ENCODE results near the gene SLC22A6. TPM values are rescaled to one million over a fixed set of nuclear protein-coding genes. Genes with fewer than 3 reads are reported as not detected.

Gene SLC22A6
- total RNA-seq, 2 donors from 2014 or later: not detected

- Mint-ChIP-seq H3K27ac (no peak overlapping the region), H3K36me3 (ENCODE audit: insufficient read depth in 2 of 2) (peaks cover 6% of the 10 kb centered on the region in 2 donors), H3K4me1 (ENCODE audit: low read depth) (no peaks in the 10 kb centered on the region), H3K27me3 (ENCODE audit: low read depth) (peaks cover 31% of the 10 kb centered on the region), H3K9me3 (peaks cover 3 to 8% of the 10 kb centered on the region in 2 donors), H3K4me3 (no peak overlapping the region)
- ATAC-seq (replicated peaks in 1 of 2) (no peak), DNase-seq (no peak)
Measured at GRCh38 chr11:62933750-62934495, 50.8 kb downstream of the SLC22A6 start.

- H3K27me3 Mint-ChIP-seq (ENCODE audit: low read depth): peaks cover 38% of the 10 kb centered on the region
- H3K4me1 Mint-ChIP-seq (ENCODE audit: low read depth): no peaks in the 10 kb centered on the region
- no peak overlapping the region for H3K4me3 Mint-ChIP-seq
- ATAC-seq (replicated peaks in 1 of 2): no peak
- H3K9me3 Mint-ChIP-seq: peaks cover 3 to 8% of the 10 kb centered on the region in 2 donors
- H3K36me3 Mint-ChIP-seq (ENCODE audit: insufficient read depth in 2 of 2): peaks cover 6% of the 10 kb centered on the region in 2 donors
- no peak for DNase-seq
- H3K27ac Mint-ChIP-seq: no peak overlapping the region
Measured at GRCh38 chr11:62933285-62933684, 51.5 kb downstream of the SLC22A6 start.

- Mint-ChIP-seq H3K9me3 (no peaks in the 10 kb centered on the region), H3K27ac (no peak overlapping the region), H3K36me3 (ENCODE audit: insufficient read depth in 2 of 2) (no peaks in the 10 kb centered on the region), H3K4me3 (no peak overlapping the region), H3K27me3 (ENCODE audit: low read depth) (peaks cover 49% of the 10 kb centered on the region), H3K4me1 (ENCODE audit: low read depth) (no peaks in the 10 kb centered on the region)
- no peak for DNase-seq
- no peak for ATAC-seq (replicated peaks in 1 of 2)
Measured at GRCh38 chr11:62931499-62932278, 53.1 kb downstream of the SLC22A6 start.

DNA sequence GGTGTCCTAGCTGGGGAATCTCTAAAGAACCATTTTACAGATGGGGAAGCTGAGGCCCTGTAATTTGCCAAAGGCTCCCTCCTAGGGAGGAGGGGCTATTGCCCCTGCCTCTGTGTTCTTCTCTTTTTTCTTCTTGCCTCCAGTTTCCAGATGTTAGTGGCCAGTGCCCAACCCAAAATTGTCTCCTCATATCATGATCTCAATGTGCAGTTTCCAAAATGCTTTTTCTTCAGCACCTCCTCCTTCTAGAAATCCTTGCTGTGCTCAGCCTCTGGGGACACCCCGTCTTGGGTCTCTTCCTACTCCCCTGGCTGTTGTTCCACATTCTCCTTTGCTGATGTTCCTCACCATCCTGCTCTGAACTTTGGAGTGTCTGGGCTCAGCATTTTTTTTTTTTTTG is 54.1 kb downstream of the SLC22A6 start:
- H3K36me3 Mint-ChIP-seq (ENCODE audit: insufficient read depth in 2 of 2): no peaks in the 10 kb centered on the region
- DNase-seq (no peak), ATAC-seq (replicated peaks in 1 of 2) (no peak)
- H3K27ac Mint-ChIP-seq: no peak overlapping the region
- peaks cover 58% of the 10 kb centered on the region for H3K27me3 Mint-ChIP-seq (ENCODE audit: low read depth)
- no peaks in the 10 kb centered on the region for H3K9me3 Mint-ChIP-seq
- H3K4me1 Mint-ChIP-seq (ENCODE audit: low read depth): peaks cover 9% of the 10 kb centered on the region
- H3K4me3 Mint-ChIP-seq: no peak overlapping the region

DNA sequence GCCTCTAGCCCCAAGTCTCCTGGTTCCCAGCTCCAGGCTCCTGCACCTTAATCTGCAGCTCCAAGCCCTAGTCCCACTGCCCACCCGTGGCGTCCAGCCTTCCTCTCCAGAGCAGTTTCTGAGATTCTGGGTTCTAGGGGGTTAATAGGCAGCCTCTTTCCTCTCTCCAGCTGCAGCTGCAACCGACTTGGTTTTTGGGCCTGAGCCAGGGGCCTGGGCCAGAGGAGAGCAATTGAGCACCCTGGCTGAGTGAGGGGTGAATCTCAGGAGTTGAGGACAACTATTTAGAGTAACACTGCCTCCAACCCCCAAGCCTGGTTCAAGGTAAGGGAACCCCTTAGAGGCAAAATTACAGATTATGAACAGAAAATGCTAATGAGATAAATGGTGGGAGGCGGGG is 54.6 kb downstream of the SLC22A6 start:
- Mint-ChIP-seq H3K27me3 (ENCODE audit: low read depth) (peaks cover 63% of the 10 kb centered on the region), H3K36me3 (ENCODE audit: insufficient read depth in 2 of 2) (no peaks in the 10 kb centered on the region), H3K4me1 (ENCODE audit: low read depth) (peaks cover 14% of the 10 kb centered on the region), H3K4me3 (no peak overlapping the region), H3K9me3 (no peaks in the 10 kb centered on the region), H3K27ac (no peak overlapping the region)
- DNase-seq: no peak
- no peak for ATAC-seq (replicated peaks in 1 of 2)

DNA sequence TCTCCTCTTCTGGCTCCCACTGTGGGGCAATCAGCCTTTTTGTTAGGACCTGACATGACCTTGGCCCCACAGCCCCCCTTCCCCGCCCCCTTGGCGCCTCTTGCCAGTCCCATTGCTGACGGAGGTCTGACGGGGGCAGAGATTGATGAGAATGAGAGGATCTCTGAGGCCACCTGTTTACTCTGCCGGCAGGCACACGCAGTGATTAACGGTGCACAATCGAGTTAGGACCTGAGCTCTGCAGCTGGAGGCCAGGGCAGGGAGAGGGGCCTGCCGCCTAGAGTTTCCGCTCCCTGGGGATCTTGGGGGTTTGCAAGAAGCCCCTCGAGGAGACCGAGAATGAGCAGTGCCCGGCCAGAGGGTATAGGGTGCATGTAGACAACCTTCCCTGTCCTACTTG is 56.8 kb downstream of the SLC22A6 start:
- DNase-seq (no peak), ATAC-seq (replicated peaks in 1 of 2) (no peak)
- Mint-ChIP-seq H3K36me3 (ENCODE audit: insufficient read depth in 2 of 2) (no peaks in the 10 kb centered on the region), H3K27ac (no peak overlapping the region), H3K27me3 (ENCODE audit: low read depth) (peaks cover 78% of the 10 kb centered on the region), H3K4me3 (no peak overlapping the region), H3K4me1 (ENCODE audit: low read depth) (peaks cover 26% of the 10 kb centered on the region), H3K9me3 (no peaks in the 10 kb centered on the region)

DNA sequence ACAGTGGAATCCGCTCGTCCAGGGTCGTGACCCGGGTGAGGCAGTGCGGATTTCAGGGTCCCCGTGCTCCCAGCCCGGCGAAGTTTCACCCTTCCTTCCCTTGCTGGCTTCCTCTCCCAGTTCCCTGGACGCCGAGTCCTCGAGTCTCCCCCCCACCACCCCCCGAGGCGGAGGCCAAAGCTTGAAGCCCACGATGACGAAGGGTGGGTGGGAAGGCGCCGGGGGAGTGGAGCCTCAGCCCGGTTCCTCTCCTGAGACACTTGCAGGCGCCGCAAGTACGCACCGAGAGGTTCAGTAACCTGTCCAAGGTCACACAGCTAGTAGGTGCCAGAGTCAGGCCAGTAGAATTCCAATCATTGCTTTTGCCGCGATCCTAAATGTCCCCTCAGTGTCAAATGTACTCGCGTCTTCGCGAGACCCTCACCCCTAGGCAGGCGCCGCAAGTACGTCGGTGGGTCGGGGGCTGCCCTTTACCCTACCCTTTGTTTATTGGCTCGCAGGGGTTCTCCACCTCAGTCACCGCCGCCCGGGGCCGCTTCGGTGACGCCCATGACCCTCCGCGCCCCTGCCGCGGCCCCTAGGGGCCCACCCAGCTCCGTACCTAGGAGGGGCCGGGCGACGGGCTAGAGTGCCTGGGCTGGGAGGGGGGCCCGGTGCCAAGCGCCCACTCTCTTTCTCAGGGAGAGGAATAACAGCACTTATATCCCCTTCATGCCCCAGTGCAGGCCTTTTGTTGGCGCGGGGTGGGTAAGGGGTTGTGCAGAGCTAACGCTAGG is 57.9 kb downstream of the SLC22A6 start:
- ATAC-seq (replicated peaks in 1 of 2) (no peak), DNase-seq (no peak)
- H3K4me1 Mint-ChIP-seq (ENCODE audit: low read depth): peaks cover 37% of the 10 kb centered on the region
- H3K36me3 Mint-ChIP-seq (ENCODE audit: insufficient read depth in 2 of 2): no peaks in the 10 kb centered on the region
- H3K27me3 Mint-ChIP-seq (ENCODE audit: low read depth): peaks cover 83% of the 10 kb centered on the region
- H3K4me3 Mint-ChIP-seq: peak overlapping the region; percentile 69
- no peak overlapping the region for H3K27ac Mint-ChIP-seq
- H3K9me3 Mint-ChIP-seq: no peaks in the 10 kb centered on the region

Other genes with a start within 250 kb of the SLC22A6 start
- 10 to 100 TPM; 12.2 to 12.4 TPM for gene ZBTB3, start 230.8 kb downstream of the SLC22A6 start, total RNA-seq
- gene POLR2G, start 223.4 kb downstream of the SLC22A6 start, total RNA-seq: 100 to 1,000 TPM; 105 to 107 TPM
- 10 to 100 TPM; 13.6 to 15.5 TPM for gene TAF6L, start 213.6 kb downstream of the SLC22A6 start, total RNA-seq
- 10 to 100 TPM; 18.8 to 23.1 TPM for gene TMEM179B, start 197.6 kb downstream of the SLC22A6 start, total RNA-seq
- 10 to 100 TPM in 1 of 2 donors, 1 to 10 TPM in 1; 8.4 to 10.8 TPM for gene TMEM223, start 193.0 kb downstream of the SLC22A6 start, total RNA-seq
- gene NXF1, start 179.5 kb downstream of the SLC22A6 start, total RNA-seq: 100 to 1,000 TPM; 117 to 131 TPM
- 10 to 100 TPM; 53.9 to 70.1 TPM for gene STX5, start 152.9 kb downstream of the SLC22A6 start, total RNA-seq
- 1 to 10 TPM in 1 of 2 donors, under 1 TPM in 1; 0.77 to 1.5 TPM for gene TEX54, start 152.1 kb downstream of the SLC22A6 start, total RNA-seq
- gene WDR74, start 145.4 kb downstream of the SLC22A6 start, total RNA-seq: 100 to 1,000 TPM; 101 to 104 TPM
- 100 to 1,000 TPM; 730 to 898 TPM for gene SLC3A2, start 104.1 kb downstream of the SLC22A6 start, total RNA-seq
- gene CHRM1, start 63.6 kb downstream of the SLC22A6 start, total RNA-seq: not detected
- gene SLC22A8, start 30.9 kb upstream of the SLC22A6 start, total RNA-seq: not detected
- not detected for gene SLC22A24, start 159.3 kb upstream of the SLC22A6 start, total RNA-seq